Measurements from ENCODE around the gene PGGT1B. TPM values are rescaled to one million over a fixed set of nuclear protein-coding genes. Genes with fewer than 3 reads are reported as not detected.

The PGGT1B gene
- total RNA-seq, 3 donors from 2014 or later: 48.1 to 49.2 (median 49.2) TPM

Other genes with a start within 250 kb of the PGGT1B start
- not detected for gene TRIM36, start 93.0 kb downstream of the PGGT1B start, total RNA-seq
- gene CCDC112, start 33.8 kb upstream of the PGGT1B start, total RNA-seq: 1 to 10 TPM in 2 of 3 donors, under 1 TPM in 1; 0.84 to 1.3 (median 1.0) TPM

Measured in activated T-cell treated with anti-CD3 and anti-CD28 coated beads, Interleukin-2, amount 50 U/mL, for 4 hours (primary cell).